Islet of Langerhans (tissue), 1 donor: ENCODE measurements around the gene NTN5.
A peak's percentile ranks its signal among the peaks of the same experiment; 100 is the strongest.
"Not testable (repeated sequence)": the region's sequence is repeated elsewhere in the genome, so short reads cannot be mapped to it uniquely, and the experiment has no call there.

Experiments
- FAIRE-seq: peaks from one replicate; lab custom pipeline; 2011; peaks lifted over from hg19 to GRCh38; lab: Jason Lieb, UNC

NTN5 gene

GRCh38 chr19:48644355-48644754, 28.5 kb downstream of the NTN5 start:
- no peak for FAIRE-seq

GRCh38 chr19:48642862-48643261, 30.0 kb downstream of the NTN5 start:
- FAIRE-seq: no peak

- no peak for FAIRE-seq
Measured at GRCh38 chr19:48641850-48642249, 31.0 kb downstream of the NTN5 start.

GRCh38 chr19:48639483-48640375, 33.1 kb downstream of the NTN5 start:
- FAIRE-seq: no peak

DNA sequence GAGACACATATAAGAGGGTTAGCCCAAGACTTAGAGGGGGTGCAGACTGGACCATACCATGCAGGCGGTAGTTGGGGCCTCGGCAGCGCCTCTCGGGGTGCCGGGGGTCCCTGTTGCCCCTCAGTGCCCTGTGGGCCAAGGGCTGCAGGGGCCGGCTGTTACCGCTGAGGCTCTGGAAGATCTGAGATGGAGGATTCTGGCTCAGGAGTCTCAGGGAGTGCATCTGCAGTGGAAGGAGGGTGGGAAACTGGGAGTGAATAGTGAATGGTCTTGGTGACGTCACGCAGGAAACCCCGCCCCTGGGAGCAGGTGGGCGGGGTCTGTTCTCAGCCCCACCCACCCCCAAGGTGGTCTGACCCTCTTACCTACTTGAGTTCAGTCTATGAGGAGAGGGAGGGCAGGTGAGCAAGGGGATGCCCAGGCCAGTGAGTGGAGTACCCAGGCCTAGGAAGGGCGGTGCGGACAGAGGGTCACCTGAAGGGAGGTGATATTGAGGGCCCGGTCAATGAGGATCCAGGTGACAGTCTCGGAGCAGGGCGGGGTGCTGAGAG, 33.9 kb downstream of the NTN5 start:
- FAIRE-seq: no peak

GRCh38 chr19:48637948-48638830, 34.6 kb downstream of the NTN5 start:
- FAIRE-seq: no peak

DNA sequence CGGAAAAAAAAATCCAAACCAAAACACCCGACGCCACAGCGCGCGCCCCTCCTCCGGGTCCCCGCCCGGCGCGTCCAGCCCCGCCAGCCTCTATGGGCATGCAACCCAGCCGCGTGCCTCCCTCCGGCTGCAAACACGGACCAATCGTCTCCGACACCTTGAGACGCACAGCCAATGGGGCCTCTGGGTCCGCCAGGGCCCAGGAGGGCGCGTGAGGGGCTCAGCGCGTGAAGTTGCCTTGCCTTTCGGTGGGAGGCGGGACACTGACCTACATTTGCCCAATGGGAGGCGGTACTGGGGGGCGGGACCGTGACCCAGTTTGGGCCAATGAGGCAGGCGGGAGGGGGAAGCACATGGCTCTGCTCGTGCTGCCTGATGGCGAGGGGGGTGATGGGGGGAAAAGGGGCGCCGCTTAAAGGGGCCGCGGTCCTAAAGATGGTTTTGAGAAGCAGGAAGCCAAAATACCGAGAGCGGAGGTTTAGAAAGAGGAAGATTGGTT, 35.3 kb downstream of the NTN5 start:
- no peak for FAIRE-seq

DNA sequence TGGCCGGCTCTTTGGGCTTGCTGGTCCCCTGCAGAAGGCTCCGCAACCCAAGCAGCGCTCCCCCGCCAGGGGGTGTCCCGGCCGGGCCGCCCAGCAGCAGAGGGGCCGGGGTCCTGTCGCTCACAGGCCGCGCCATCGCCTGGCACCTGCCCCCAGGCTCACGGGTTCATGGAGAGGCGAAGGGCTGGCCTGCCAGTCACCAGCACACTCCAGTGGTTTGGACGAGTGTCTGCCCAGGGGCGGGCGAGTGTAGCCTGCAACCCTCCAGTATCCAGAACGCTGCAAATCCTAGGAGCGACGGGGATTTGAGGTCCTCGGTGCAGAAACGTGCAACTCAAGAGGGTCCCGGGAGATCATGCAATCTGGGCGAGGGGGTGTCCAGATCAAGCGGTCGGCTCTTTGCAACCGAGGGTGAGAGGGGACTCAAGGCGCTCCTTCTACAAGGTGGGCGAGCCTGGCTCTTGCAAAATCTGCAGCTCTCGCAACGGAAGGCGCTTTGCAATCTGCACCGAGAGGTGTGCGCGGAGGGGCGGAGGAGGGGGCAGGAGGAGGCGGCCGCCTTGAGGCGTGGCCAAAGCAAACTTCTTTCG, 35.9 kb downstream of the NTN5 start, which contains the start of gene DBP:
TSS of gene DBP (minus strand) at position 521 of the 590 bp plus-strand sequence. CDS start at position 136, 385 bp downstream.
- FAIRE-seq: no peak

GRCh38 chr19:48635966-48636858, 36.6 kb downstream of the NTN5 start:
- FAIRE-seq: no peak

DNA sequence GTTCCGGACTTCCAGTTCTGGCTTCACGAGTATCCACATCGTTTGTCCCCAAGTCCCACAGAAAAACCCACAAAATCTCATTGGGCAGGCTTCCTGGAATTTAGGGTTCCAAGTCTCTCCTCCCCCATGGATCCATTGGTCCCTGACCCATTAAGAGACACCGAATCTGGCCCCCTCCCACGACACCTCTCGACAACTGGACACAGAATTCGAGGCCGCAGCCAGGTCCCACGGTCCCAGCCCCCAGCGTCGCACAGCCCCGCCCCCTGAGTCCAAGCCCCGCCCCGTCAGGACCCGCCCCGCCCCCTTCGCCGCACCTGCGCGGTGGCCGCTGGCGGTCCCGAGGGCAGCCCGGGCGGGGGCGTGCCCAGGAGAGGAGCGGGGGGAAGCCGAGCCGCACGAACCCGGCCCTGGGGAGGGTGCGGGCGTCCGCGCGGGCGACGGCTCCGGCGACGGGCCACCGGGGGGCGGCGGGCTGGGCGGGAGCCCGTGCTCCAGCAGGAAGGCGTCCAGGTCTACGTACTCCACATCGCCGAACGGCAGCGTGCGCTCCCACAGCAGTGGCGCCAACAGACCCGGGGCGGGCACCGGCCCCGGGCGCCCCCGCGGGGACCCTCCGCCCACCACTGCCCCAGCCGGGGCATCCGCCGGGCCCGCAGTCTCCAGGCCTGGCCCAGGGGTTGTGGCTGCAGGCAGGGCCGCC, 37.4 kb downstream of the NTN5 start:
- FAIRE-seq: no peak

GRCh38 chr19:48634424-48635262, 38.2 kb downstream of the NTN5 start:
- peak; percentile 51 for FAIRE-seq

- FAIRE-seq: no peak
Measured at GRCh38 chr19:48634036-48634342, 38.8 kb downstream of the NTN5 start.

DNA sequence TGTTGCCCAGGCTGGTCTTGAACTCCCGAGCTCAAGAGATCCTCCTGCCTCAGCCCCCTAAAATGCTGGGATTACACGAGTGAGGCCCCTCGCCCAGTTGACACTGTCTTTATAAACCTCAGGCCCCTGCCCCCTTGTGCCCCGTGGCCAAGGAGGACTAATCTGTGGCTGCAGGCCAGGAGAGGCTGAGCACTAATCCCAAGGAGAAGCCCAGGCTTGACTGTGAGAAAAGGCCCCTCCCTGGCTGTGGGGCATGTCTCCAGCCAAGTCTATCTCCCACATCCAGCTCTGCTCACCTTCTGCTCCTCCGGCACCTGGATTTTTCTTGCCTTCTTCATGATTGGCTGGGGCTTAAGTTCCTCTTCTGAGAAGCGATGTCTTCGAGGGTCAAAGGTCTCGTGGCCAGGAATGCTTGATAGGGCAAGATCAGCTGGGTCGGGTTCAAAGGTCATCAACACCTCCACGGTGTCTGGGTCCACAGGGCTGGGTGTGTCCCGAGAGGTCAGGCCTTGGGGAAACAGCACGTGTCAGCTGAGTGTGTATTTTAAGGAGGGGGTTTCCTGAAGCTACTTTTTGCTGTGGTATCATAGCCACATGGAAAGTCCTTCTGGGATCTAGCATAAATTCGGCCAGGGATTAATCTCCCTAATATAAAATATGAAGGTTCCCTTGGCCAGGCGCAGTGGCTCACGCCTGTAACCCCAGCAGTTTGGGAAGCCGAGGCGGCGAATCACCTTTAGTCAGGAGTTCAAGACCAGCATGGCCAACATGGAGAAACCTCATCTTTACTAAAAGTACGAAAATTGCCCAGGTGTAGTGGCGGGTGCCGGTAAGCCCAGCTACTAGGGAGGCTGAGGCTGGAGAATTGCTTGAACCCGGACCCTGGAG, 39.4 kb downstream of the NTN5 start:
- no peak for FAIRE-seq

DNA sequence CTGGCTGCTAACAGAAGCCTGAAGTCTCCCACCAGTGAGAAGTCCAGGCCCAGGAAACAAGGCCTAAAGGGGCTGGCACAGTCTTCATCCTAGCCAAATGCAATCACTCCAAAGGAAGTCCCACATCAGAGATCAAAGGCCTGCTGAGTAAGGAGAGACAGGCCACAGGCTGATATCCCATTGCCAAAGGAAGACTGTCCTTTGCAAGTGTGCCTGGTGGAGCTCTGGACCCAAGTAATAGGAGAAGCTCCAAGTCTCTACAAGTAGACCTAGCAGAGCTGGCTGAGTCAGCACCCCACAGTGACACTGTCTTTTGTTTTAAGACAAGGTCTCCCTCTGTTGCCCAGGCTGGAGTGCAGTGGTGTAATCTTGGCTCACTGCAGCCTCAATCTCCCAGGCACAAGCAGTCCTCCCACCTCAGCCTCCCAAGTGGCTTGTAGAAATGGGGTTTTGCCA, 40.1 kb downstream of the NTN5 start:
- no peak for FAIRE-seq

GRCh38 chr19:48632286-48632685, 40.5 kb downstream of the NTN5 start:
- not testable (repeated sequence) for FAIRE-seq

GRCh38 chr19:48631225-48631624, 41.6 kb downstream of the NTN5 start:
- FAIRE-seq: no peak

GRCh38 chr19:48630296-48631063, 42.3 kb downstream of the NTN5 start:
- FAIRE-seq: no peak
